ENCODE data around the gene WDR88.
"Not testable (repeated sequence)": the region's sequence is repeated elsewhere in the genome, so short reads cannot be mapped to it uniquely, and the experiment has no call there.

Gene WDR88

DNA sequence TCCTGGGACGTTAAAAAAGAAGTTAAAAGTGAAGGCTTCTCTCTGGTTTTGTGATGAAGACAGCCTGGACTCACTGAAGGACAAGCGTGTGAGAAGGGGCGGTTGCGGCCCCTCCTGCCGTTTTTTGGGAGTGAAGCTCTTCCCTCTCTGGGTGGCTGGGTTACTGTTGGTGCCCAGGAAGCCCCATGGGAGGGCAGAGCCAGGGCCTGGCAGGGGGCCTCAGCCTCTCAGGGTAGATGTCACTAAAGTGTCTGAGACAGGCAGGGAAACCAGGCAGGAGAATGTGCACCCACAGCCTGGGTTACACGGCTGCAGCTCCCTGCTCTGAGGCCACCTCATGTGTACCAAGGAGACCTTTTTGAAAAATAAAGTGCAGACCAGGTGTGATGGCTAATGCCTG, 1.5 kb upstream of the WDR88 start:
- no peak for DNase-seq

DNA sequence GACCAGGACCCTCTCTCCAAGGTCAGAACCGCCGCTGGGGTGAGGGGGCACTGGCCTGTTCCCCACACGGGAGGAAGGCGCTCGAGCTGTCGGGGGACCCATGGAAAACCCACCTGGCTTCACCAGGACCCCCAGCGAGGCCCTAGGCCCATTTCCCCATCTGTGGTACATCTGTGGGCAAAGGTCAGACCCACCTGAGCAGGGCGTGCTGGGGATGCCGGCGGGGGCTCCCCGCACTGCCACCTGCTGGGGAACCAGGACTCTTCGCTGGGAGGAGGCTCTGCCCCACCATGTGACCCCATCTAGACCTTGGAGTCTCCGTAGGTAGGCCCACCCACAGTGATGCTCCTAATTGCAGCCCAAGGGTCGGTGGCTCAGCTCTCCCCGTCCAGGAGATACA, 511 bp downstream of the WDR88 start:
- DNase-seq: peak; percentile 24

GRCh38 chr19:33133438-33134031, 1.6 kb downstream of the WDR88 start:
- DNase-seq: no peak

DNA sequence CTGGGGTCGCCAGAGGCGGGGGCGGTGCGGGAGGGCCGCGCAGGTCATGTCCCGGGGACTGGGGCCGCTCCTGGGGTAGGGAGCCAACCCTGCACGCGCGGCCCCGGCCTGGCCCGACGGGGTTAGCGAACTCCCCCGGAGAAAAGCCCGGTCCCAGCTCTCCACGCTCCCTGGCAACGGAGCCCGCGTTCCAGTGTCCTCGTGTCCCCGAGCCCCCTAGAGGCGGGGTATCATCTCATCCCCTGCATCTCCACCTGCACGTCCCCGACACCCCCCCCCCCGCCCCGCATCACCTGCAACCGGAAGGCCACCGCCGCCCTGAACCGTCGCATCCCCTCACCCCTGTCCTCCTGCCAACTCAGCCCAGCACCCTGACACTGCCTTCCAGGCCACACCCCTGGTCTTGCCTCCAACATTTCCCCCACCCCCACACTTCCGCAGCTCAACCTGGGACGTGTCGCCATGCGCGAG, 2.7 kb downstream of the WDR88 start:
- DNase-seq: peak; percentile 46

GRCh38 chr19:33139165-33139564, 7.3 kb downstream of the WDR88 start:
- no peak for DNase-seq

DNA sequence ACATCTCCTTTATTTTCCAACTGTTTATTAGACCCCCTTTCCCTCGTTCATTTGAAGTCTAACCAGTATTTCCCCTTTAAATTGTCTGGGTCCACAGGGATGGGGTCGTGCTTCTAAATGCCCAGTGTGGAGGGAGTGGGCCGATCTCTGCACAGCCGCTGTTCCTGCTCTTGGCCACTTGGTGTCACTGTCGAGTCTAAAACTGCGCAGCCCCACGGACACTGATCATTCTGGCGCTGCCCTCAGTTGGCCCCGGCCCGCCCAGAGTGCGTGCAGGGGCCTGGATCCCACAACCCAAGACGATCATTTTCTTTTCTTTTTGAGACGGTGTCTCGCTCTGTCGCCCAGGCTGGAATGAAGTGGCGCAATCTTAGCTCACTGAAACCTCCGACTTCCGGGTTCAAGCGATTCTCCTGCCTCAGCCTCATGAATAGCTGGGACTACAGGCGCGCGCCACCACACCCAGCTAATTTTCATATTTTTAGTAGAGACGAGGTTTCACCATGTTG, 12.0 kb downstream of the WDR88 start:
- peak; percentile 81 for DNase-seq

GRCh38 chr19:33146209-33146608, 14.3 kb downstream of the WDR88 start:
- no peak for DNase-seq

DNA sequence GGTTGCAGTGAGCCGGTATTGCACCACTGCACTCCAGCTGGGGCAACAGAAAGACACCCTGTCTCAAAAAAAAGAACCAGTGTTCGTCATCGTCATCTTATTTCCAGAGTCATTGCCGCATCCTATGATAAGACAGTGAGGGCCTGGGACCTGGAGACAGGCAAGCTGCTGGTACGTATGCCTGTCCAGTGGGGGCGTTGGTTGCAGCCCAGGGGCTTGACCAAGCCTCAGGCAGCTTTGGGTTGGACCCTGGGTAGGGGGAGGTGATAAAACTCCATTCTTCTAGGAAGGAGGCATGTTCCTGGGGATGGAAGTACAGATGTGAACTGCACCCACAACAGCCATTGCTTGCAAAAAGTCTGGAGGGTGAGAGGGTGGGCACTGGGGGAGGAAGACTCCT, 15.6 kb downstream of the WDR88 start:
- no peak for DNase-seq

DNA sequence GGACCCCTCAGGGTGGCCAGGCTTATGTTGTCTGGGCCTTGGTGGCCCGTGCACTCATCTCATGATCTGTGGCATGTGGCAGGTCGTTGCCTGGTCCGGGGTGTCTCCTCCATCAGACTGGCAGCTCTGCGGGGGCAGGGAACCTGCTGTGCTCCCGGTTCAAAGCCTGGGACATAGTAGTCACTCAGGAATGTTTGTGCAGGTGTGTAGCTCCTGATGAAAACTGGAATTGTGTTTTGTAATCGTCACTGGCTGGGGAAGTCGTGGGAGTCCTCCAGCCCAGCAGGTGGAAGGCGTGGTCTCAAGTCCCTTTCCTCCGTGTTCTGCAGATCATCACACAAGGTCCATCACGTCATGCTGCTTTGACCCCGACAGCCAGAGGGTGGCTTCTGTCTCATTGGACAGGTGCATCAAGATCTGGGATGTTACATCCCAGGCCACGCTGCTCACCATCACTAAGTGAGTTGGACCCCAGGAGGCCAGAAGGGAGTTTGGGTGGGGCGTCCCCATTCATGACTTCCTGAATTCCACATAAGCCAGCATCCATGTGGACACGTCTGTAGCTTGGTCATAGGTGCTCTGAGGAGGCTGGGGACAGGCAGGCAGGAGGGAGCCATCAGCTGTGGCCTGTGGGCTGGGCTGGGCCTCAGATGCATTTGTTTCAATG, 19.1 kb downstream of the WDR88 start:
- DNase-seq: no peak

- DNase-seq: peak; percentile 56
These were observed 20.3 kb downstream of the WDR88 start for GRCh38 chr19:33152176-33152575.

- DNase-seq: not testable (repeated sequence)
These were observed 20.7 kb downstream of the WDR88 start for GRCh38 chr19:33152625-33153024.

GRCh38 chr19:33154313-33154712, 22.4 kb downstream of the WDR88 start:
- not testable (repeated sequence) for DNase-seq

DNA sequence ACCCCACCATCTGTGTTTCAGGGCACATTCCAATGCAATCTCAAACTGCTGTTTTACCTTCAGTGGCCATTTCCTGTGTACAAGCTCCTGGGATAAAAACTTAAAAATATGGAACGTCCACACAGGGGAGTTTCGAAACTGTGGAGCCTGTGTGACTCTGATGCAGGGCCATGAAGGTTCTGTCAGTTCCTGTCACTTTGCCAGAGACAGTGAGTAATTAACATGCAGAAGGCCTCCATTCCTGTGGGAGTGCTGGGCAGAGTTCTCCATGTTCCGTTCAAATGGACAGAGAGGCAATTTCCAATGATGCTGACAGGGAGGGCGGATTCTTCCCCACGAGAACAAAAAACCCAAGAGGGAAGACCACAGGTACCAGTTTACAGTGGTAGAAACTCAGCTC, 24.4 kb downstream of the WDR88 start:
- no peak for DNase-seq

DNA sequence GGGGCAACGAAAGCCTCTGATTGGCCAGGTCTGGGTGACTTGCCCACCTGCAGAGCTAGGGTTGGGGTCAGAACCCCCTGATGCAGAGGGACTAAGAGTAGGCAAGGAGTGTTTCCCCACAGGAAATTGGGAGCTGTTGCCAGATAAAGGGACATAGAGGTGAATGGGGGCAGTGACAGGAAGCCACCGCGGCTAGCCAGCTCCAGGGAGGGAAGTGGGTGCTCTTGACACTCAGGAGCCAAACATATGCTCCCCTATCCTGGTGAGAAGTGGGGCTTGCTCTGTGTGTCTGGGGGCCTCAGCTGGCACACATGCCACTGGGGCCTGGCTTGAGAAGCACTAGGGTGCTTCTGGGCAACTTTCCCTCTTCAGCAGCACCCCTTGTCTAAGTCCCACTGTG, 26.0 kb downstream of the WDR88 start:
- peak; percentile 44 for DNase-seq

DNA sequence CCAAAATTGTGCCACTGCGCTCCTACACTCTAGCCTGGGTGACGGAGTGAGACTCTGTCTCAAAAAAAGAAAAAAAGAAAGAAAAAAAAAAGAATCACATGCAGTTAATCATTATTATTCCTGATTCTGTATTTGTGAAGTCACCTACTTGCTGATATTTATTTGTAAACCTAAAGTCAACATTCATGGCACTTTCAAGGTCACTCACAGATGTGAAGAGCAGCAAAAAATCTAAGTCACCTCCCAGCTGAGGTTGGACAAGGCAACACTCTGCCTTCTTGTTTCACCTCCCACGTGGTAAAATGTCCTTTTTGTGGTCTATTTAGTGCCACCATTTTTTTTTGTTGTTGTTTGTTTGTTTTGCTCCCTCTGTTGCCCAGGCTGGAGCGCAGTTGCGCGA, 26.5 kb downstream of the WDR88 start:
- no peak for DNase-seq

DNA sequence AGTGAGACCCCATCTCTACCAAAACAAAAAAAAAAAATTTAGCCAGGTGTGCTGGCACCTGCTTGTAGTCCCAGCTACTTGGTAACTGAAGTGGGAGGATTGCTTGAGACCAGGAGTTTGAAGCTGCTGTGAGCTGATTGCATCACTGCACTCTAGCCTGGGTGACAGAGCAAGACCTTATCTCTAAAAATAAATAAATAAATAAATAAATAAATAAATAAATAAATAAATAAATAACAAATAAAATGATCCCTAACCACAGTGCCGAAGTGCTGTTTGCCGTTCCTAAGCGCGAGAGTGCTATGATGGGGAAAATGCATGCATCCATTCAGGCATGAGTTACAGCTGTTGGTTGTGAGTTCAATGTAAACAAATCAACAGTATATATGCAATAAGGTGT, 27.2 kb downstream of the WDR88 start:
- no peak for DNase-seq

DNA sequence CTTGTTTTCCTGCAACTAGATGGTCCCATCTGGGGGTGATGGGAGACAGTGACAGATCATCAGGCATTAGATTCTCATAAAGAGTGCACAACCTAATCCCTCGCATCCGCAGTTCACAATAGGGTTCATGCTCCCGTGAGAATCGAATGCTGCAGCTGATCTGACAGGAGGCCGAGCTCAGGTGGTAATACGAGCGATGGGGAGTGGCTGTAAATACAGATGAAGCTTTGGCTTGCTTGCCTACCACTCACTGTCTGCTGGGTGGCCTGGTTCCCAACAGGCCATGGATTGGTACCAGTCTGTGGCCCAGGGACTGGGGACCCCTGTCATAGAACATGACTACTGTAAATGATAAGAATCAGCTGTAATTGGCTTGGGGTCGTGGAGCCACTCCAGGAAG, 28.0 kb downstream of the WDR88 start:
- no peak for DNase-seq

- DNase-seq: peak; percentile 13
These were observed 29.3 kb downstream of the WDR88 start for GRCh38 chr19:33161201-33161600.

DNA sequence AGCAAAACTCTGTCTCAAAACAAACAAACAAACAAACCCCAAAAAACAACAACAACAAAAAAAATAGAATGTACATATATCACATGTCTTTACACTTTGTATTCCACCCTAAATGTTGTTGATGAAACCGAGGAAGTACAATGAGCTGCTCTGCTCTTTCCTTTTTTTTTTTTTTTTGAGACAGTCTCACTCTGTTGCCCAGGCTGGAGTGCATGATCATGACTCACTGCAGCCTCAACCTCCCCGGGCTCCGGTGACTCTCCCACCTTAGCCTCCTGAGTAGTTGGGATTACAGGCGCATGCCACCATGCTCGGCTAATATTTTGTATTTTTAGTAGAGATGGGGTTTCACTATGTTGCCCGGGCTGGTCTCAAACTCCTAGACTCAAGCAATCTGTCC, 31.6 kb downstream of the WDR88 start:
- DNase-seq: no peak

DNA sequence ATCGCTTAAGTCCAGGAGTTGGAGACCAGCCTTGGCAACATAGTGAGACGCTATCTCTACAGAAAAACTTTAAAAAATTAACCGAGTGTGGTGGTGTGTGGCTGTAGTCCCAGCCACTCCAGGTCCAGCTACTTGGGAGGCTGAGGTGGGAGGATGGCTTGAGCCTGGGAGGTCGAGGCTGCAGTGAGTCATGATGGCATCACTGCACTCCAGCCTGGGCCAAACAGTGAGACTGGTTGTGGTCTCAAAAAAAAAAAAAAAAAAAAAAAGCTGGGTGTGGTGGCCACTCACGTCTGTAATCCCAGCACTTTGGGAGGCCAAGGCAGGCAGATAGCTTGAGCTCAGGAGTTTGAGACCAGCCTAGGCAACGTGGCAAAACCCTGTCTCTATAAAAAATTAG, 34.1 kb downstream of the WDR88 start:
- DNase-seq: not testable (repeated sequence)

- no peak for DNase-seq
These were observed 35.5 kb downstream of the WDR88 start for GRCh38 chr19:33167438-33167837.

DNA sequence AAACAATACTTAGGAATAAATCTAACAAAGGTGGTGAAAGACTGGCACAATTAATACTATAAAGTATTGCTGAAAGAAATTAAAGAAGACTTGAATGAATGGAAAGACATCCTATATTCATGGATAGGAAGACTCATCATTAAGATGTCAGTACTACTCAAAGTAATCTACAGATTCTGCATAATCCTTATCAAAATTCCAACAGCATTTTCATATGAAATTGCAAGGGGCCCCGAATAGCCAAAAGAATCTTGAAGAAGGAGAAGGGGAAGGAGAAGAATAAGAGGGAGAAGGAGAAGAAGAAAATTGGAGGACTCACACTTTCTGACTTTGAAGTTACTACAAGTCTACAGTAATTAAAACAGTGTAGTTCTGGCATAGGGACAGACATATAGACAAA, 36.6 kb downstream of the WDR88 start:
- DNase-seq: no peak

GRCh38 chr19:33171222-33171795, 39.4 kb downstream of the WDR88 start:
- no peak for DNase-seq

DNA sequence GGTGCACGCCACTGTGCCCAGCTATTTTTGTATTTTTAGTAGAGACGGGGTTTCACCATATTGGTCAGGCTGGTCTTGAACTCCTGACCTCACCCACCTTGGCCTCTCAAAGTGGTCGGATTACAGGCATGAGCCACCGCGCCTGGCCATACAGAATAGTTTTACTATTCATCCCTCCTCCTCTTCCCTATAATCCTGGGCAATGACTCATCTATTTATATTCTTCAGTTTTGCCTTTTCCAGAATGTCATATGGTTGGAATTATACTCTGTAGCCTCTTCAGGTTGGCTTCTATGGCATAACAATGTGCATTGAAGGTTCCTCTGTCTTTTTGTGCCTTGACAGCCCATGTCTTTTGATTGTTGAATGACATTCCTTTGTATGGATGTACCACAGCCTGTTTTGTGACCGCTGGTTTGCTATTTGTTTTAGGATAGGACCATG, 40.0 kb downstream of the WDR88 start:
- no peak for DNase-seq

Measured in hematopoietic multipotent progenitor cell treated with erythropoietin and hydrocortisone succinate and interleukin-3 and kit ligand, for 4 days (in vitro differentiated cells).